Neural progenitor cell (in vitro differentiated cells): ENCODE measurements around the gene ITGA11. TPM values are rescaled to one million over a fixed set of nuclear protein-coding genes. Genes with fewer than 3 reads are reported as not detected.

Source experiments
- DNase-seq: peaks from one replicate; pipeline ENCODE4 v3.0.0-alpha.2; 2016; ENCODE audit warnings: low spot score
- H2AFZ ChIP-seq: fragments of 200-600 bp; sonication (generic); replicated peaks from 2 replicates; pipeline ENCODE4 v1.6.1; 2016; ENCODE audit warnings: antibody characterized with exemption
- H3F3A ChIP-seq: fragments of 200-600 bp; sonication (generic); 2 replicates; pipeline ENCODE4 v1.6.1; 2016; ENCODE audit warnings: antibody characterized with exemption, low read depth
- H3K27ac ChIP-seq: fragments of 200-600 bp; sonication (generic); 2 replicates; pipeline ENCODE4 v1.5.1; 2016; ENCODE audit warnings: mild to moderate bottlenecking
- H3K27me3 ChIP-seq: fragments of 200-600 bp; sonication (generic); 2 replicates; pipeline ENCODE4 v1.6.1; 2016; ENCODE audit warnings: mild to moderate bottlenecking, moderate library complexity
- H3K36me3 ChIP-seq: fragments of 200-600 bp; sonication (generic); 2 replicates; pipeline ENCODE4 v1.5.1; 2016
- H3K4me1 ChIP-seq: fragments of 200-600 bp; sonication (generic); 2 replicates; pipeline ENCODE4 v1.6.1; 2016; ENCODE audit warnings: mixed run types
- H3K4me2 ChIP-seq: fragments of 200-600 bp; sonication (generic); 2 replicates; pipeline ENCODE4 v1.6.1; 2016
- H3K4me3 ChIP-seq: fragments of 200-600 bp; sonication (generic); 2 replicates; pipeline ENCODE4 v1.5.1; 2016
- H3K79me2 ChIP-seq: fragments of 200-600 bp; sonication (generic); 2 replicates; pipeline ENCODE4 v1.6.1; 2016; ENCODE audit warnings: low read depth
- H3K9ac ChIP-seq: fragments of 200-600 bp; sonication (generic); 2 replicates; pipeline ENCODE4 v1.6.1; 2016
- H3K9me3 ChIP-seq: fragments of 200-600 bp; sonication (generic); 2 replicates; pipeline ENCODE4 v1.5.1; 2016; ENCODE audit warnings: low read depth
- H4K20me1 ChIP-seq: fragments of 200-600 bp; sonication (generic); 2 replicates; pipeline ENCODE4 v1.6.1; 2016; ENCODE audit warnings: low read depth
- H3K27ac Mint-ChIP-seq: 3 replicates; pipeline ENCODE4 v1.8.0; 2021; ENCODE audit warnings: mixed read lengths
- H3K27me3 Mint-ChIP-seq: 2 replicates; pipeline ENCODE4 v1.8.0; 2022; ENCODE audit warnings: low read depth, mild to moderate bottlenecking, inconsistent platforms, moderate library complexity, mixed read lengths; ENCODE audit not compliant: insufficient read depth
- H3K36me3 Mint-ChIP-seq: 3 replicates; pipeline ENCODE4 v1.8.0; 2021; ENCODE audit warnings: mixed read lengths
- H3K4me1 Mint-ChIP-seq: 3 replicates; pipeline ENCODE4 v1.8.0; 2021; ENCODE audit warnings: mixed read lengths
- H3K4me3 Mint-ChIP-seq: 3 replicates; pipeline ENCODE4 v1.8.0; 2021; ENCODE audit warnings: mild to moderate bottlenecking, moderate library complexity, mixed read lengths
- H3K9me3 Mint-ChIP-seq: 3 replicates; pipeline ENCODE4 v1.8.0; 2020; ENCODE audit warnings: mixed read lengths
- EZH2 ChIP-seq: fragments of 200-600 bp; sonication (generic); IDR thresholded peaks from 2 replicates; pipeline ENCODE4 v1.6.1; 2017; ENCODE audit warnings: antibody characterized with exemption, mild to moderate bottlenecking, moderate library complexity
- EZH2phosphoT487 ChIP-seq: fragments of 200-600 bp; sonication (generic); IDR thresholded peaks from 2 replicates; pipeline ENCODE4 v1.6.1; 2017; ENCODE audit warnings: antibody characterized with exemption
- total RNA-seq: library from RNA; depleted of rRNA; stranded (reverse); fragments of >200 nt; gene quantifications from 2 replicates; pipeline ENCODE4 v1.2.3, GENCODE V29; 2015; ENCODE audit warnings: low replicate concordance
- TF ChIP-seq, protein P1 (sequence below): fragments of 200-600 bp; sonication (generic); IDR thresholded peaks from 2 replicates; pipeline ENCODE4 v1.5.1; 2017; ENCODE audit warnings: antibody characterized with exemption, mild to moderate bottlenecking

The ITGA11 gene
- total RNA-seq, 1 donor from 2014 or later: not detected

DNA sequence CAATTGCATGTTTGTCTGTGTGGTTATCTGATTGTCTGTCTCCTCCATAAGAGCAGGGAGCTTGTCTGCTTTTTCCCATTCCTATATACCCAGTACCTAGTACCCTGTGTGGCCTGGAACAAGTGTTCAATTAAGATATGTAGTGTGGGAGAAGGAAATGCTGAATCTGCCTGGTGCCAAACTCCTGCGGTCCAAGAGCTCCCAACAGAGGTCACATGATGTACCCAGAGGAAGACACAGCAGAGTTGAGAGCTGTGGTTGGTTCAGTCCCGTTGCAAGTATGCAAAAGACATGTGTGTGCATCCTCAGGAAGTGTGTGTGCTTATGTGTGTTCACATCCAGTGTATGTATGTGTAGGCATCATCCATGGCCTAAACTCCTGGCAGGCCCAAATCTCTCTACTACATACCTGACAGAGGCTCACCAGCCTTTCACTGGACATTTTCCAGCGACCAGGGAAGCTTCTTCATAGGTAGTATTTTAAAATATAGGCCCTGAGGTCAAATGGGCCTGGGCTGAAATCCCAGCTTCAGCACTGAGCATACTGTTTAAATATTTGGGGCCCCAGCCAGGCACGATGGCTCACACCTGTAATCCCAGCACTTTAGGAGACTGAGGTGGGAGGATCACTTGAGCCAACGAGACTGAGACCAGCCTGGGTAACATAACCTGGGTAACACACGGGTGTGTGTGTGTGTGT, 34.0 kb upstream of the ITGA11 start:
- no peaks in the 10 kb centered on the region for H3K9me3 ChIP-seq
- TF ChIP-seq, protein P1, sequence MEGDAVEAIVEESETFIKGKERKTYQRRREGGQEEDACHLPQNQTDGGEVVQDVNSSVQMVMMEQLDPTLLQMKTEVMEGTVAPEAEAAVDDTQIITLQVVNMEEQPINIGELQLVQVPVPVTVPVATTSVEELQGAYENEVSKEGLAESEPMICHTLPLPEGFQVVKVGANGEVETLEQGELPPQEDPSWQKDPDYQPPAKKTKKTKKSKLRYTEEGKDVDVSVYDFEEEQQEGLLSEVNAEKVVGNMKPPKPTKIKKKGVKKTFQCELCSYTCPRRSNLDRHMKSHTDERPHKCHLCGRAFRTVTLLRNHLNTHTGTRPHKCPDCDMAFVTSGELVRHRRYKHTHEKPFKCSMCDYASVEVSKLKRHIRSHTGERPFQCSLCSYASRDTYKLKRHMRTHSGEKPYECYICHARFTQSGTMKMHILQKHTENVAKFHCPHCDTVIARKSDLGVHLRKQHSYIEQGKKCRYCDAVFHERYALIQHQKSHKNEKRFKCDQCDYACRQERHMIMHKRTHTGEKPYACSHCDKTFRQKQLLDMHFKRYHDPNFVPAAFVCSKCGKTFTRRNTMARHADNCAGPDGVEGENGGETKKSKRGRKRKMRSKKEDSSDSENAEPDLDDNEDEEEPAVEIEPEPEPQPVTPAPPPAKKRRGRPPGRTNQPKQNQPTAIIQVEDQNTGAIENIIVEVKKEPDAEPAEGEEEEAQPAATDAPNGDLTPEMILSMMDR: no peak
- no peak for TF ChIP-seq EZH2
- TF ChIP-seq EZH2phosphoT487: no peak
- no peaks in the 10 kb centered on the region for H3K27me3 ChIP-seq
- H3K79me2 ChIP-seq: no peaks in the 10 kb centered on the region
- H3K9ac ChIP-seq: no peak overlapping the region
- Mint-ChIP-seq H3K36me3 (no peaks in the 10 kb centered on the region), H3K4me3 (no peak overlapping the region), H3K27ac (no peak overlapping the region), H3K9me3 (no peaks in the 10 kb centered on the region), H3K27me3 (peaks cover 6% of the 10 kb centered on the region), H3K4me1 (peaks cover 22% of the 10 kb centered on the region)
- H3K4me1 ChIP-seq: no peaks in the 10 kb centered on the region
- no peak overlapping the region for H3K27ac ChIP-seq
- no peak overlapping the region for H3K4me3 ChIP-seq
- H4K20me1 ChIP-seq: no peaks in the 10 kb centered on the region
- no peak overlapping the region for H3K4me2 ChIP-seq
- H2AFZ ChIP-seq: no peak overlapping the region
- no peaks in the 10 kb centered on the region for H3K36me3 ChIP-seq
- no peak for DNase-seq
- no peaks in the 10 kb centered on the region for H3F3A ChIP-seq

DNA sequence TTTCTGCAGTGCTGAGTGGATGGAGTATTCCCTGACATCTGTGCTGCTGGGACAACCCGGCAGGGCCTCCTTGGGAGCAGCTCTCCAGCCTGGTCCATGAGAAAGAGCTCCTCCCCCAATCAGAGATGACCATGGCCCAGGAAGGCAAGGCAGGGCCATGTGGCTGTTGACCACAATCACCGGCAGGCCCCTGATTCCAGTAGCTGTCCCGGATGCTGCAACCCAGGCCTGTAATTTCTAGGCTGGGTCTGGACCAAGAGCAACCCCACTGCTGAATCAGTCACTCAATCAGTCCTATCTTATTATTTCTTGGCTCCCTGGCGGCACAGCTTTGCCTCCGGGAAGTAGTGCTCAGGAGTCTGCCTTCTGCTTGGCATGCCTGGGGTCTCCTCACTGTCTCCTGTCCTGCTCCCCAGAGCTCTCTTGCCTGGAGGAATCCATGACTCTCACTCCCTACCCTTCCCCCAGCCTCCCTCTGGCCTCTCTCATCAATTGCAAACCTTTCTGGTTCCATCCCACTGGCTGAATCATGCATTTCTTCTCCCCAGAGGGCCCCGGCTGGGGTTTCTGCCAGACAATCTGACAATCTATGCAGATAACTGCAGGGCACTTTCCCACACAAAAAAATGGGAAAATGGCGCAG, 32.6 kb upstream of the ITGA11 start:
- Histone ChIP-seq H4K20me1 (no peaks in the 10 kb centered on the region), H3K27me3 (no peaks in the 10 kb centered on the region), H3K4me2 (no peak overlapping the region), H3K79me2 (no peaks in the 10 kb centered on the region), H3K36me3 (no peaks in the 10 kb centered on the region), H2AFZ (no peak overlapping the region), H3K27ac (no peak overlapping the region), H3K4me3 (no peak overlapping the region), H3F3A (no peaks in the 10 kb centered on the region), H3K4me1 (no peaks in the 10 kb centered on the region), H3K9me3 (no peaks in the 10 kb centered on the region), H3K9ac (no peak overlapping the region)
- Mint-ChIP-seq H3K27me3 (peaks cover 6% of the 10 kb centered on the region), H3K36me3 (no peaks in the 10 kb centered on the region), H3K4me3 (no peak overlapping the region), H3K9me3 (no peaks in the 10 kb centered on the region), H3K4me1 (peaks cover 11% of the 10 kb centered on the region), H3K27ac (no peak overlapping the region)
- TF ChIP-seq, protein P1: no peak
- no peak for DNase-seq

DNA sequence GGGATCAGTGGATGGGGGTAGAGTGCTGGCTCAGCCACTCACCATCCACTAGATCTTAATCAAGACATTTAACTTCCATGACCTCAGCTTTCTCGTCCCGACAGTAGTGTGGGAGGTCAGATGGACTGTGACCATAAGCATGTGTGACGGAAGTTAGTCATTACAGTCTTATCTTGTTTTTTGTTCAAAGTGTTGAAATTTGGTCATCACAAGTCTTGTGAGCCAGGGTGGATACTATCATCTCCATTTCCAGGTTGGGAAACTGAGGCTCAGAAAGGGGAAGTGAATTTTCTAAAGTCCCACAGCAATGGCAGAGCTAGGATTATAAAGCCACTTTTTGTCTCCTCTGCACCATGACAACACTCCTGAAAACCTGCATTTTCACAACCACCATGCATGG, 32.0 kb upstream of the ITGA11 start:
- TF ChIP-seq EZH2: no peak
- TF ChIP-seq, protein P1: no peak
- TF ChIP-seq EZH2phosphoT487: no peak
- Histone ChIP-seq H3F3A (no peaks in the 10 kb centered on the region), H3K36me3 (no peaks in the 10 kb centered on the region), H2AFZ (no peak overlapping the region), H3K27ac (no peak overlapping the region), H3K4me2 (no peak overlapping the region), H3K79me2 (no peaks in the 10 kb centered on the region), H4K20me1 (no peaks in the 10 kb centered on the region), H3K9ac (no peak overlapping the region), H3K4me1 (no peaks in the 10 kb centered on the region), H3K27me3 (no peaks in the 10 kb centered on the region), H3K4me3 (no peak overlapping the region), H3K9me3 (no peaks in the 10 kb centered on the region)
- Mint-ChIP-seq H3K9me3 (no peaks in the 10 kb centered on the region), H3K4me3 (no peak overlapping the region), H3K27ac (no peak overlapping the region), H3K27me3 (peaks cover 6% of the 10 kb centered on the region), H3K36me3 (no peaks in the 10 kb centered on the region), H3K4me1 (peaks cover 9% of the 10 kb centered on the region)
- no peak for DNase-seq
